SK-N-SH treated with all-trans-retinoic acid at 6 μM for 48 hours (cell line): ENCODE results near the gene LRRC53.

Experiments used
- ATAC-seq: fragments of 200-7000 bp; cut with Tn5 transposase; 3 replicates; pipeline ENCODE4 v1.9.1; 2020; ENCODE audit warnings: mild to moderate bottlenecking, moderate library complexity
- ARNTL ChIP-seq: fragments of 450-650 bp; formaldehyde crosslinking; IDR thresholded peaks from 2 replicates; pipeline ENCODE4 v1.5.0; 2020; ENCODE audit warnings: low read depth, mild to moderate bottlenecking, moderate library complexity, borderline replicate concordance
- BACH2 ChIP-seq: fragments of 250-450 bp; sonication (Bioruptor Pico); IDR thresholded peaks from 2 replicates; pipeline ENCODE4 v1.9.0; 2021; ENCODE audit warnings: mild to moderate bottlenecking, borderline replicate concordance
- CREB5 ChIP-seq: fragments of 250-450 bp; sonication (Bioruptor Pico); IDR thresholded peaks from 2 replicates; pipeline ENCODE4 v1.5.1; 2020; ENCODE audit warnings: low read depth, mild to moderate bottlenecking, moderate library complexity
- CSDC2 ChIP-seq: fragments of 250-450 bp; sonication (Bioruptor Pico); IDR thresholded peaks from 2 replicates; pipeline ENCODE4 v1.5.0; 2020; ENCODE audit warnings: mild to moderate bottlenecking, moderate library complexity
- ESRRG ChIP-seq: fragments of 250-450 bp; sonication (Bioruptor Pico); IDR thresholded peaks from 2 replicates; pipeline ENCODE4 v1.6.1; 2021; ENCODE audit warnings: mild to moderate bottlenecking
- GLIS3 ChIP-seq: fragments of 250-450 bp; sonication (Bioruptor Pico); IDR thresholded peaks from 2 replicates; pipeline ENCODE4 v1.5.0; 2020; ENCODE audit warnings: mild to moderate bottlenecking, moderate library complexity
- ISL1 ChIP-seq: fragments of 250-450 bp; sonication (Bioruptor Pico); IDR thresholded peaks from 2 replicates; pipeline ENCODE4 v2.1.2; 2022; ENCODE audit warnings: mild to moderate bottlenecking, moderate library complexity
- OSR1 ChIP-seq: fragments of 250-450 bp; sonication (Bioruptor Pico); IDR thresholded peaks from 2 replicates; pipeline ENCODE4 v1.8.0; 2022; ENCODE audit warnings: moderate library complexity, mild to moderate bottlenecking, inconsistent platforms
- POU6F1 ChIP-seq: fragments of 250-450 bp; sonication (Bioruptor Pico); IDR thresholded peaks from 2 replicates; pipeline ENCODE4 v1.8.0; 2021; ENCODE audit warnings: low read depth, mild to moderate bottlenecking, moderate library complexity, borderline replicate concordance
- PPARA ChIP-seq: fragments of 250-450 bp; sonication (Bioruptor Pico); IDR thresholded peaks from 2 replicates; pipeline ENCODE4 v1.5.0; 2020; ENCODE audit warnings: mild to moderate bottlenecking, borderline replicate concordance
- RARB ChIP-seq: fragments of 250-450 bp; sonication (Bioruptor Pico); IDR thresholded peaks from 2 replicates; pipeline ENCODE4 v1.8.0; 2021; ENCODE audit warnings: mild to moderate bottlenecking, moderate library complexity
- SNAI2 ChIP-seq: fragments of 250-450 bp; sonication (Bioruptor Pico); IDR thresholded peaks from 2 replicates; pipeline ENCODE4 v1.5.0; 2020; ENCODE audit warnings: mild to moderate bottlenecking, moderate library complexity
- TOX ChIP-seq: fragments of 250-450 bp; sonication (Bioruptor Pico); IDR thresholded peaks from 2 replicates; pipeline ENCODE4 v1.8.0; 2021; ENCODE audit warnings: mild to moderate bottlenecking, moderate library complexity, borderline replicate concordance
- ZC3H10 ChIP-seq: fragments of 250-450 bp; sonication (Bioruptor Pico); IDR thresholded peaks from 2 replicates; pipeline ENCODE4 v1.5.1; 2021; ENCODE audit warnings: mild to moderate bottlenecking, moderate library complexity
- ZFP3 ChIP-seq: fragments of 250-450 bp; sonication (Bioruptor Pico); IDR thresholded peaks from 2 replicates; pipeline ENCODE4 v1.5.0; 2020; ENCODE audit warnings: mild to moderate bottlenecking, moderate library complexity
- ZNF565 ChIP-seq: fragments of 450-650 bp; formaldehyde crosslinking; conservative IDR thresholded peaks from 2 replicates; pipeline ENCODE4 v1.5.0; 2020; ENCODE audit warnings: low read depth, mild to moderate bottlenecking, moderate library complexity
- ZNF70 ChIP-seq: fragments of 450-650 bp; formaldehyde crosslinking; IDR thresholded peaks from 2 replicates; pipeline ENCODE4 v1.5.0; 2020; ENCODE audit warnings: mild to moderate bottlenecking, moderate library complexity
- ZNF8 ChIP-seq: fragments of 450-650 bp; formaldehyde crosslinking; IDR thresholded peaks from 2 replicates; pipeline ENCODE4 v1.5.0; 2020; ENCODE audit warnings: mild to moderate bottlenecking, moderate library complexity
- TF ChIP-seq, protein P1 (sequence below): fragments of 250-450 bp; sonication (Bioruptor Pico); IDR thresholded peaks from 2 replicates; pipeline ENCODE4 v1.5.0; 2020; ENCODE audit warnings: mild to moderate bottlenecking, moderate library complexity
- TF ChIP-seq, protein P2 (sequence below): fragments of 250-450 bp; sonication (Bioruptor Pico); IDR thresholded peaks from 2 replicates; pipeline ENCODE4 v1.5.1; 2021; ENCODE audit warnings: mild to moderate bottlenecking, moderate library complexity
- TF ChIP-seq, protein P3 (sequence below): fragments of 250-450 bp; sonication (Bioruptor Pico); IDR thresholded peaks from 2 replicates; pipeline ENCODE4 v1.8.0; 2020; ENCODE audit warnings: mild to moderate bottlenecking, moderate library complexity, borderline replicate concordance

The LRRC53 gene

DNA sequence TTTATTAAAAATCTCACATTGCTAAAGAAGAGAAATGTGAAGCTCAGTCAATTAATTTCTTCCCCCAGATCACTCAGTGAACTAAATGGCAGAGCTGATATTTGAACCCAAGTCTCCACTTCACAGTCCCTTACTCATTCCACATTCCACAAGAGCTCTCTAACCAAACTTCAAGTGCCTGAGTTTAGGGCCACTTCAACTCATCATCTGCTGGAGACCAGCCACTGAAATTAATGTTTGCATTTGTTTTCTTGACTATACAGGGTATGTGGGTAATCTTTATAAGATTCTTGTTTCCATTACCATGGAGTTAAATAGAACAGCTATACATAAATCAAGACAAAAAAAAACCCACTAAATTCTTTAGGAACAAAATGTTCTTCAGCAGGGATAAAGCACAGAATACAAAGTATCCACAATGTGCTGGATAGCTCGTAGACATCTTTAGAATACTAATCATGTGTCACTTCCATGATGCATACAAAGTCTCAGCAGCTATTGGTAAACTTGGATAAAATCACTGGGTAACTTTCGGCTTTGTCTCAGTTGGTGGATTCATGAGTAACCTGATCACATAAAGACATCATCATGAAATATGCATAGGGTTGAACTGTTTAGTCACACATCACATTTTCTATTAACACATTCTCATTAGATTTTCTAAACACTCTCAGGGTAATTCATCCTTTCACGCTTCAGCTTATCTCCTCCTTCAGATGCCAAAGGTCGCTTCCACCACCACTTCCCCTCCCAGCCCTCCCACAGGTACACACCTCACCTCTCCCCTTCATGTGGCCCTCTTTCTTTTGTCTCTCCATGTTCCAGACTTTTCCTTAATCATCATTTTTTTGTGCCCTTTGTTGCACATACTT, 89.8 kb downstream of the LRRC53 start:
- no peak for ATAC-seq
- TF ChIP-seq TOX (CRISPR knock-in tag), result no peak
- TF ChIP-seq POU6F1 (CRISPR knock-in tag), result no peak
- no peak for TF ChIP-seq OSR1 (CRISPR knock-in tag)
- TF ChIP-seq GLIS3 (CRISPR knock-in tag), result no peak
- TF ChIP-seq ZC3H10, result no peak
- TF ChIP-seq PPARA (CRISPR knock-in tag), result no peak
- no peak for TF ChIP-seq ZNF70 (CRISPR knock-in tag)
- TF ChIP-seq ZNF8 (CRISPR knock-in tag), result no peak
- TF ChIP-seq ESRRG (CRISPR knock-in tag), result no peak
- no peak for TF ChIP-seq CREB5 (CRISPR knock-in tag)
- no peak for TF ChIP-seq BACH2 (CRISPR knock-in tag)
- TF ChIP-seq ARNTL (CRISPR knock-in tag), result no peak
- no peak for TF ChIP-seq ISL1 (CRISPR knock-in tag)
- no peak for TF ChIP-seq ZNF565
- TF ChIP-seq, protein P1, sequence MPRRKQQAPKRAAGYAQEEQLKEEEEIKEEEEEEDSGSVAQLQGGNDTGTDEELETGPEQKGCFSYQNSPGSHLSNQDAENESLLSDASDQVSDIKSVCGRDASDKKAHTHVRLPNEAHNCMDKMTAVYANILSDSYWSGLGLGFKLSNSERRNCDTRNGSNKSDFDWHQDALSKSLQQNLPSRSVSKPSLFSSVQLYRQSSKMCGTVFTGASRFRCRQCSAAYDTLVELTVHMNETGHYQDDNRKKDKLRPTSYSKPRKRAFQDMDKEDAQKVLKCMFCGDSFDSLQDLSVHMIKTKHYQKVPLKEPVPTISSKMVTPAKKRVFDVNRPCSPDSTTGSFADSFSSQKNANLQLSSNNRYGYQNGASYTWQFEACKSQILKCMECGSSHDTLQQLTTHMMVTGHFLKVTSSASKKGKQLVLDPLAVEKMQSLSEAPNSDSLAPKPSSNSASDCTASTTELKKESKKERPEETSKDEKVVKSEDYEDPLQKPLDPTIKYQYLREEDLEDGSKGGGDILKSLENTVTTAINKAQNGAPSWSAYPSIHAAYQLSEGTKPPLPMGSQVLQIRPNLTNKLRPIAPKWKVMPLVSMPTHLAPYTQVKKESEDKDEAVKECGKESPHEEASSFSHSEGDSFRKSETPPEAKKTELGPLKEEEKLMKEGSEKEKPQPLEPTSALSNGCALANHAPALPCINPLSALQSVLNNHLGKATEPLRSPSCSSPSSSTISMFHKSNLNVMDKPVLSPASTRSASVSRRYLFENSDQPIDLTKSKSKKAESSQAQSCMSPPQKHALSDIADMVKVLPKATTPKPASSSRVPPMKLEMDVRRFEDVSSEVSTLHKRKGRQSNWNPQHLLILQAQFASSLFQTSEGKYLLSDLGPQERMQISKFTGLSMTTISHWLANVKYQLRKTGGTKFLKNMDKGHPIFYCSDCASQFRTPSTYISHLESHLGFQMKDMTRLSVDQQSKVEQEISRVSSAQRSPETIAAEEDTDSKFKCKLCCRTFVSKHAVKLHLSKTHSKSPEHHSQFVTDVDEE (CRISPR knock-in tag), result no peak
- no peak for TF ChIP-seq SNAI2 (CRISPR knock-in tag)
- TF ChIP-seq CSDC2 (CRISPR knock-in tag), result no peak
- TF ChIP-seq, protein P2, sequence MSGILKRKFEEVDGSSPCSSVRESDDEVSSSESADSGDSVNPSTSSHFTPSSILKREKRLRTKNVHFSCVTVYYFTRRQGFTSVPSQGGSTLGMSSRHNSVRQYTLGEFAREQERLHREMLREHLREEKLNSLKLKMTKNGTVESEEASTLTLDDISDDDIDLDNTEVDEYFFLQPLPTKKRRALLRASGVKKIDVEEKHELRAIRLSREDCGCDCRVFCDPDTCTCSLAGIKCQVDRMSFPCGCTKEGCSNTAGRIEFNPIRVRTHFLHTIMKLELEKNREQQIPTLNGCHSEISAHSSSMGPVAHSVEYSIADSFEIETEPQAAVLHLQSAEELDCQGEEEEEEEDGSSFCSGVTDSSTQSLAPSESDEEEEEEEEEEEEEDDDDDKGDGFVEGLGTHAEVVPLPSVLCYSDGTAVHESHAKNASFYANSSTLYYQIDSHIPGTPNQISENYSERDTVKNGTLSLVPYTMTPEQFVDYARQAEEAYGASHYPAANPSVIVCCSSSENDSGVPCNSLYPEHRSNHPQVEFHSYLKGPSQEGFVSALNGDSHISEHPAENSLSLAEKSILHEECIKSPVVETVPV, result no peak
- no peak for TF ChIP-seq RARB

DNA sequence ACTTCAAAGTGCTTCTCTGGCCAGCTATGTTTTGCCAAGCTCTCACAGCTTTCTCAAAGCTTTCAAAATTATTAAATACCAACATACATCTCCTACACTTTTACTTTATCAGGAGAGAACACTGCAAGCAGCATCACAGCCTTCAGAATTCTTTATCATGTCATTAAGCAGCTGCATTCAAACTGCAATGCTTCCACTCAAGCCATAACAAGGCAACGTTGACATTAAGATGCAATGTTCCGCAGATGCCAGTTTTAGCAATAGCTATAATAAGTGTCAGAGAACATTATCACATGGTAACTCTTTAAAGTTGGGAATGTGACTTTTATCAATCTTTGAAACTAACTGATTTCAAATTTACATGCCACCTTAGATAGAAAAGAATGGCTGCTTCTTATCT, 91.9 kb downstream of the LRRC53 start:
- TF ChIP-seq PPARA (CRISPR knock-in tag) (no peak), GLIS3 (CRISPR knock-in tag) (no peak), ISL1 (CRISPR knock-in tag) (no peak), ARNTL (CRISPR knock-in tag) (no peak), ZFP3 (CRISPR knock-in tag) (no peak), OSR1 (CRISPR knock-in tag) (no peak)
- TF ChIP-seq, protein P3, sequence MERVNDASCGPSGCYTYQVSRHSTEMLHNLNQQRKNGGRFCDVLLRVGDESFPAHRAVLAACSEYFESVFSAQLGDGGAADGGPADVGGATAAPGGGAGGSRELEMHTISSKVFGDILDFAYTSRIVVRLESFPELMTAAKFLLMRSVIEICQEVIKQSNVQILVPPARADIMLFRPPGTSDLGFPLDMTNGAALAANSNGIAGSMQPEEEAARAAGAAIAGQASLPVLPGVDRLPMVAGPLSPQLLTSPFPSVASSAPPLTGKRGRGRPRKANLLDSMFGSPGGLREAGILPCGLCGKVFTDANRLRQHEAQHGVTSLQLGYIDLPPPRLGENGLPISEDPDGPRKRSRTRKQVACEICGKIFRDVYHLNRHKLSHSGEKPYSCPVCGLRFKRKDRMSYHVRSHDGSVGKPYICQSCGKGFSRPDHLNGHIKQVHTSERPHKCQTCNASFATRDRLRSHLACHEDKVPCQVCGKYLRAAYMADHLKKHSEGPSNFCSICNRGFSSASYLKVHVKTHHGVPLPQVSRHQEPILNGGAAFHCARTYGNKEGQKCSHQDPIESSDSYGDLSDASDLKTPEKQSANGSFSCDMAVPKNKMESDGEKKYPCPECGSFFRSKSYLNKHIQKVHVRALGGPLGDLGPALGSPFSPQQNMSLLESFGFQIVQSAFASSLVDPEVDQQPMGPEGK, result no peak

More for the DNA sequence above, 91.9 kb downstream of the LRRC53 start:
- ATAC-seq, result no peak
